HepG2 (cell line): ENCODE results near the gene MAPK7. TPM values are rescaled to one million over a fixed set of nuclear protein-coding genes. Genes with fewer than 3 reads are reported as not detected.

Source experiments
- ATM ChIP-seq: fragments of 450-650 bp; IDR thresholded peaks from 2 replicates; pipeline ENCODE4 v1.7.1; 2017; ENCODE audit warnings: mild to moderate bottlenecking, borderline replicate concordance
- KLF9 ChIP-seq: IDR thresholded peaks from 2 replicates; pipeline ENCODE4 v1.6.1; 2016; ENCODE audit warnings: low read depth
- LCORL ChIP-seq, 2 experiments: fragments of 450-650 bp in 1 of 2; sonication (generic) in 1 of 2; formaldehyde crosslinking in 1 of 2; IDR thresholded peaks; 2 replicates each; pipeline versions ENCODE4 v1.5.0 to v1.6.1; 2017 to 2020; ENCODE audit warnings: antibody characterized with exemption in 1 of 2, missing genetic modification reagents in 1 of 2
- MEIS2 ChIP-seq: sonication (generic); formaldehyde crosslinking; IDR thresholded peaks from 2 replicates; pipeline ENCODE4 v1.9.0; 2021; ENCODE audit warnings: mild to moderate bottlenecking, missing genetic modification reagents
- RFX5 ChIP-seq: IDR thresholded peaks from 2 replicates; pipeline ENCODE4 v1.6.1; 2011; ENCODE audit warnings: low read depth, low read length, improper control_type of control experiment
- RFXANK ChIP-seq: IDR thresholded peaks from 2 replicates; pipeline ENCODE4 v1.6.1; 2016
- SETDB1 ChIP-seq: sonication (generic); formaldehyde crosslinking; IDR thresholded peaks from 2 replicates; pipeline ENCODE4 v1.5.1; 2020; ENCODE audit warnings: missing genetic modification reagents, mild to moderate bottlenecking, borderline replicate concordance
- SMYD3 ChIP-seq: sonication (generic); formaldehyde crosslinking; IDR thresholded peaks from 2 replicates; pipeline ENCODE4 v1.8.1; 2023; ENCODE audit warnings: mild to moderate bottlenecking, missing genetic modification reagents
- SYNCRIP ChIP-seq: fragments of 200-400 bp; formaldehyde crosslinking; IDR thresholded peaks from 2 replicates; pipeline ENCODE4 v1.6.1; 2018; ENCODE audit warnings: mild to moderate bottlenecking, low read depth, low read length; ENCODE audit not compliant: insufficient read depth
- ZBTB14 ChIP-seq: sonication (generic); formaldehyde crosslinking; IDR thresholded peaks from 2 replicates; pipeline ENCODE4 v1.4.0; 2020; ENCODE audit warnings: missing genetic modification reagents
- ZBTB20 ChIP-seq: sonication (generic); formaldehyde crosslinking; IDR thresholded peaks from 2 replicates; pipeline ENCODE4 v1.8.1; 2023; ENCODE audit warnings: missing genetic modification reagents, low read depth, mild to moderate bottlenecking, borderline replicate concordance
- ZKSCAN5 ChIP-seq: sonication (generic); formaldehyde crosslinking; IDR thresholded peaks from 2 replicates; pipeline ENCODE4 v1.5.1; 2020; ENCODE audit warnings: mild to moderate bottlenecking, missing genetic modification reagents
- ZNF382 ChIP-seq: sonication (generic); formaldehyde crosslinking; IDR thresholded peaks from 2 replicates; pipeline ENCODE4 v1.5.0; 2020; ENCODE audit warnings: missing genetic modification reagents, mild to moderate bottlenecking, borderline replicate concordance
- ZNF543 ChIP-seq: sonication (generic); formaldehyde crosslinking; IDR thresholded peaks from 2 replicates; pipeline ENCODE4 v1.4.0; 2020; ENCODE audit warnings: mild to moderate bottlenecking, missing genetic modification reagents
- polyA plus RNA-seq, 8 experiments: library from polyadenylated mRNA; depleted of rRNA in 3 of 8; stranded (reverse) in 7 of 8; unstranded in 1 of 8; fragments of >200 nt; fragmentation: Illumina TruSeq in 4 of 8; extraction: Trizol in 4 of 8; gene quantifications; 2 replicates each; pipeline versions ENCODE4 v1.2.1 to v1.2.3, GENCODE V29; 2011 to 2016; ENCODE audit warnings: low read depth in 4 of 8, missing spikeins in 1 of 8, mixed read lengths in 1 of 8; ENCODE audit not compliant: insufficient read depth in 1 of 8
- total RNA-seq, 5 experiments: library from RNA; depleted of rRNA; stranded (reverse); fragments of >200 nt; fragmentation: Illumina TruSeq; extraction: Trizol; gene quantifications; 2 replicates each; pipeline ENCODE4 v1.2.3, GENCODE V29; 2016; ENCODE audit warnings: low read depth in 1 of 5
- TF ChIP-seq, protein P1 (sequence below), 2 experiments: sonication (generic) in 1 of 2; formaldehyde crosslinking in 1 of 2; IDR thresholded peaks; 2 replicates each; pipeline versions ENCODE4 v1.6.1 to v1.9.0; 2014 to 2022; ENCODE audit warnings: antibody characterized with exemption in 1 of 2, borderline replicate concordance in 1 of 2, inconsistent platforms in 1 of 2, low read depth in 1 of 2, missing genetic modification reagents in 1 of 2
- TF ChIP-seq, protein P2 (sequence below): IDR thresholded peaks from 2 replicates; pipeline ENCODE4 v1.6.1; 2012; ENCODE audit warnings: low read depth, low read length, improper control_type of control experiment
- TF ChIP-seq, protein P3 (sequence below): sonication (generic); formaldehyde crosslinking; IDR thresholded peaks from 2 replicates; pipeline ENCODE4 v1.5.0; 2020; ENCODE audit warnings: mild to moderate bottlenecking, missing genetic modification reagents

MAPK7 gene
- total and polyA plus RNA-seq, 2 of the 13 experiments (the other 11 are each of a cell fraction or from before 2014, with no cell fraction given): 2.9 to 5.9 TPM

DNA sequence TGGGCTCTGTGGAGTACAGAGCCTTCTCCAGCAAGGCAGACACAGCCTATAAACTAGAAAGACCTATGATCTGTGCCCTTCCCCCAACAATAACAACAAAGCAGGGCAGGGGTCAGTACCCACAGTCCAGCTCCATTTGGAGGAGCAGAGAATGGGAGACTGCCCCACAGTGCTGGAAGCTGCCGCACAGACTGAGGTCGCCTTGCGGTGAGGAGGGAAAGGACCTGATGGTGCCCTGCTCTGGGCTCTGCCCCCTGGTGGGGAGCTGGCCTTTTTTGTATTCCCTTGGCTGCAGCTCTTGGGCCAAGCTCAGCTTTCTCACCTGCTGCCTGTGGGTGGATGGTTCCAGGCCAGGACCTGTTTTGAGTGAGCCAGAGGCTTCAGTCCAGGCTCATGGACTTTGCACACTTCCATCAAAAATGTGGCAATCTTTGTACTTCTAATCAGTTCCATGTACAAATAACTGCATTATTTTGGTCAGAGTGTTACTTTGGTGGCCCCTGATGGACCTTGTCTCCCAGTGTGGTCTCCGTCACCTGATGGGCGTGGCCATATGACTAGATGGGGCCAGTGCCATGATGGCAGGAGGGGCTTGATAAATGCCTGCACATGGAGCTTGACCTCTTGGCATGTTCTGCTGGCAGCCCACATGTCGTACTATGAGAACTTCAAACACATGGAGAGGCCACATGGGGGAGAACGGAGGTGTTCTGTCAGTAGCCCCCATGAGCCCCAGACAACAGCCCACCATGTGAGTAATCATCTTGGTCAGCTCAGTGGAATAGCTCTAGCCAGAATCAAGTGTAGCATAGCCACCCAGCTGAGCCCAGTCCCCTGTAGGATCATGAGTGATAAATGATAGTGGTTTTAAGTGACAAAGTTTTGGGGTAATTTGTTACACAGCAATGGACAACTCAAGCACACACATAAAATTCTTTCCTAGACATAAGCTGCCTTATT lies 40.0 kb upstream of the MAPK7 start (continued):
- TF ChIP-seq, protein P1, sequence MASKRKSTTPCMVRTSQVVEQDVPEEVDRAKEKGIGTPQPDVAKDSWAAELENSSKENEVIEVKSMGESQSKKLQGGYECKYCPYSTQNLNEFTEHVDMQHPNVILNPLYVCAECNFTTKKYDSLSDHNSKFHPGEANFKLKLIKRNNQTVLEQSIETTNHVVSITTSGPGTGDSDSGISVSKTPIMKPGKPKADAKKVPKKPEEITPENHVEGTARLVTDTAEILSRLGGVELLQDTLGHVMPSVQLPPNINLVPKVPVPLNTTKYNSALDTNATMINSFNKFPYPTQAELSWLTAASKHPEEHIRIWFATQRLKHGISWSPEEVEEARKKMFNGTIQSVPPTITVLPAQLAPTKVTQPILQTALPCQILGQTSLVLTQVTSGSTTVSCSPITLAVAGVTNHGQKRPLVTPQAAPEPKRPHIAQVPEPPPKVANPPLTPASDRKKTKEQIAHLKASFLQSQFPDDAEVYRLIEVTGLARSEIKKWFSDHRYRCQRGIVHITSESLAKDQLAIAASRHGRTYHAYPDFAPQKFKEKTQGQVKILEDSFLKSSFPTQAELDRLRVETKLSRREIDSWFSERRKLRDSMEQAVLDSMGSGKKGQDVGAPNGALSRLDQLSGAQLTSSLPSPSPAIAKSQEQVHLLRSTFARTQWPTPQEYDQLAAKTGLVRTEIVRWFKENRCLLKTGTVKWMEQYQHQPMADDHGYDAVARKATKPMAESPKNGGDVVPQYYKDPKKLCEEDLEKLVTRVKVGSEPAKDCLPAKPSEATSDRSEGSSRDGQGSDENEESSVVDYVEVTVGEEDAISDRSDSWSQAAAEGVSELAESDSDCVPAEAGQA (IDR thresholded peaks at IDR 0.05; ENCODE audit: low read depth): no peak
- TF ChIP-seq, protein P1 (CRISPR knock-in tag; IDR thresholded peaks at IDR 0.05; ENCODE audit: borderline replicate concordance): no peak
- TF ChIP-seq ZNF543 (peak; percentile 40), LCORL (IDR thresholded peaks at IDR 0.05) (peak; percentile 58), LCORL (CRISPR knock-in tag; IDR thresholded peaks at IDR 0.05) (peak; percentile 89), SMYD3 (CRISPR knock-in tag) (peak; percentile 83; the same call in 1 of the 2 replicates), ZBTB14 (CRISPR knock-in tag) (no peak), ZKSCAN5 (CRISPR knock-in tag) (no peak), SYNCRIP (no peak), ZNF382 (CRISPR knock-in tag) (no peak), ATM (no peak), RFX5 (no peak), MEIS2 (CRISPR knock-in tag) (peak; percentile 84), SETDB1 (no peak), KLF9 (peak; percentile 61; the same call in 1 of the 2 replicates), ZBTB20 (no peak; the same call in none of the 2 replicates), RFXANK (no peak)
- TF ChIP-seq, protein P2, sequence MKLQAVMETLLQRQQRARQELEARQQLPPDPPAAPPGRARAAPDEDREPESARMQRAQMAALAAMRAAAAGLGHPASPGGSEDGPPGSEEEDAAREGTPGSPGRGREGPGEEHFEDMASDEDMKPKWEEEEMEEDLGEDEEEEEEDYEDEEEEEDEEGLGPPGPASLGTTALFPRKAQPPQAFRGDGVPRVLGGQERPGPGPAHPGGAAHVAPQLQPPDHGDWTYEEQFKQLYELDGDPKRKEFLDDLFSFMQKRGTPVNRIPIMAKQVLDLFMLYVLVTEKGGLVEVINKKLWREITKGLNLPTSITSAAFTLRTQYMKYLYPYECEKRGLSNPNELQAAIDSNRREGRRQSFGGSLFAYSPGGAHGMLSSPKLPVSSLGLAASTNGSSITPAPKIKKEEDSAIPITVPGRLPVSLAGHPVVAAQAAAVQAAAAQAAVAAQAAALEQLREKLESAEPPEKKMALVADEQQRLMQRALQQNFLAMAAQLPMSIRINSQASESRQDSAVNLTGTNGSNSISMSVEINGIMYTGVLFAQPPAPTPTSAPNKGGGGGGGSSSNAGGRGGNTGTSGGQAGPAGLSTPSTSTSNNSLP: peak; percentile 87
- TF ChIP-seq, protein P3, sequence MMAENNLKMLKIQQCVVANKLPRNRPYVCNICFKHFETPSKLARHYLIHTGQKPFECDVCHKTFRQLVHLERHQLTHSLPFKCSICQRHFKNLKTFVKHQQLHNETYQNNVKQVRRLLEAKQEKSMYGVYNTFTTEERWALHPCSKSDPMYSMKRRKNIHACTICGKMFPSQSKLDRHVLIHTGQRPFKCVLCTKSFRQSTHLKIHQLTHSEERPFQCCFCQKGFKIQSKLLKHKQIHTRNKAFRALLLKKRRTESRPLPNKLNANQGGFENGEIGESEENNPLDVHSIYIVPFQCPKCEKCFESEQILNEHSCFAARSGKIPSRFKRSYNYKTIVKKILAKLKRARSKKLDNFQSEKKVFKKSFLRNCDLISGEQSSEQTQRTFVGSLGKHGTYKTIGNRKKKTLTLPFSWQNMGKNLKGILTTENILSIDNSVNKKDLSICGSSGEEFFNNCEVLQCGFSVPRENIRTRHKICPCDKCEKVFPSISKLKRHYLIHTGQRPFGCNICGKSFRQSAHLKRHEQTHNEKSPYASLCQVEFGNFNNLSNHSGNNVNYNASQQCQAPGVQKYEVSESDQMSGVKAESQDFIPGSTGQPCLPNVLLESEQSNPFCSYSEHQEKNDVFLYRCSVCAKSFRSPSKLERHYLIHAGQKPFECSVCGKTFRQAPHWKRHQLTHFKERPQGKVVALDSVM (CRISPR knock-in tag): no peak
